ENCODE results near the gene MSANTD3. TPM values are rescaled to one million over a fixed set of nuclear protein-coding genes. Genes with fewer than 3 reads are reported as not detected.

The MSANTD3 gene
- total and polyA plus RNA-seq, 8 donors = 1.2 to 121 (median 17.4) TPM

- Histone ChIP-seq H3K9me3 (no peaks in the 10 kb centered on the region), H3K36me3 (no peaks in the 10 kb centered on the region), H3K4me3 (no peak overlapping the region), H3K27ac (no peak overlapping the region), H3K27me3 (no peaks in the 10 kb centered on the region), H3K4me1 (no peaks in the 10 kb centered on the region)
- intact Hi-C loops (cut with DNase I; ENCODE audit: low total_unique reads) = no loop called here
- no peak for TF ChIP-seq POLR2A (IDR thresholded peaks at IDR 0.05)
- TF ChIP-seq CTCF (IDR thresholded peaks at IDR 0.05) = no peak
- TF ChIP-seq EP300 (IDR thresholded peaks at IDR 0.05) = no peak
- TF ChIP-seq POLR2AphosphoS5 (IDR thresholded peaks at IDR 0.05) = no peak
- DNase-seq = no peak
- WGBS, 5 donors = 73 to 82% (median 80%) methylated on average over 4 of the region's 4 CpGs
Observed at GRCh38 chr9:100499460-100499859, 72.5 kb downstream of the MSANTD3 start.

GRCh38 chr9:100499866-100500265 is 72.9 kb downstream of the MSANTD3 start:
- 44 to 92% (median 91%) methylated on average over 2 of the region's 2 CpGs for WGBS, 5 donors
- intact Hi-C loops (cut with DNase I; ENCODE audit: low total_unique reads) = no loop called here

More at GRCh38 chr9:100499866-100500265, 72.9 kb downstream of the MSANTD3 start:
- Histone ChIP-seq H3K9me3 (no peaks in the 10 kb centered on the region), H3K4me3 (no peak overlapping the region), H3K36me3 (no peaks in the 10 kb centered on the region), H3K4me1 (no peaks in the 10 kb centered on the region), H3K27me3 (no peaks in the 10 kb centered on the region), H3K27ac (no peak overlapping the region)
- TF ChIP-seq POLR2AphosphoS5 (IDR thresholded peaks at IDR 0.05) = no peak
- no peak for TF ChIP-seq EP300 (IDR thresholded peaks at IDR 0.05)
- TF ChIP-seq POLR2A (IDR thresholded peaks at IDR 0.05) = no peak
- no peak for TF ChIP-seq CTCF (IDR thresholded peaks at IDR 0.05)
- no peak for DNase-seq

Other genes starting within 250 kb of the MSANTD3 start
- gene TEX10, start 74.2 kb upstream of the MSANTD3 start, total RNA-seq = 10 to 100 TPM in 3 of 5 donors, 1 to 10 TPM in 2; 8.7 to 44.9 (median 23.8) TPM
- 1 to 10 TPM; 4.9 to 6.2 (median 5.7) TPM for gene TEX10, start 74.2 kb upstream of the MSANTD3 start, polyA plus RNA-seq
- under 1 TPM in 1 of 5 donors, not detected in 4; 0.92 TPM for gene TMEFF1, start 46.0 kb downstream of the MSANTD3 start, total RNA-seq
- gene TMEFF1, start 46.0 kb downstream of the MSANTD3 start, polyA plus RNA-seq = under 1 TPM in 1 of 3 donors, not detected in 2; 0.05 TPM
- under 1 TPM in 1 of 5 donors, not detected in 4; 0.55 TPM for gene CAVIN4, start 150.9 kb downstream of the MSANTD3 start, total RNA-seq
- gene CAVIN4, start 150.9 kb downstream of the MSANTD3 start, polyA plus RNA-seq = under 1 TPM; 0.13 to 0.37 (median 0.31) TPM